Measurements from ENCODE around the gene SP2.

The SP2 gene

GRCh38 chr17:47879028-47879585 lies 16.9 kb upstream of the SP2 start:
- Mint-ChIP-seq H3K27me3 (peaks cover 71% of the 10 kb centered on the region), H3K36me3 (no peaks in the 10 kb centered on the region), H3K4me3 (no peak overlapping the region), H3K9me3 (no peaks in the 10 kb centered on the region), H3K27ac (no peak overlapping the region), H3K4me1 (peaks cover 2% of the 10 kb centered on the region)
- no peak for ATAC-seq

GRCh38 chr17:47879776-47880454 lies 16.1 kb upstream of the SP2 start:
- no peak for ATAC-seq
- H3K36me3 Mint-ChIP-seq, result no peaks in the 10 kb centered on the region
- no peaks in the 10 kb centered on the region for H3K4me1 Mint-ChIP-seq
- H3K4me3 Mint-ChIP-seq, result no peak overlapping the region
- no peak overlapping the region for H3K27ac Mint-ChIP-seq
- H3K9me3 Mint-ChIP-seq, result no peaks in the 10 kb centered on the region
- H3K27me3 Mint-ChIP-seq, result peaks cover 67% of the 10 kb centered on the region

GRCh38 chr17:47882247-47882646 lies 13.8 kb upstream of the SP2 start:
- Mint-ChIP-seq H3K9me3 (no peaks in the 10 kb centered on the region), H3K27ac (no peak overlapping the region), H3K4me3 (no peak overlapping the region), H3K36me3 (no peaks in the 10 kb centered on the region), H3K27me3 (peaks cover 53% of the 10 kb centered on the region), H3K4me1 (no peaks in the 10 kb centered on the region)
- no peak for ATAC-seq

DNA sequence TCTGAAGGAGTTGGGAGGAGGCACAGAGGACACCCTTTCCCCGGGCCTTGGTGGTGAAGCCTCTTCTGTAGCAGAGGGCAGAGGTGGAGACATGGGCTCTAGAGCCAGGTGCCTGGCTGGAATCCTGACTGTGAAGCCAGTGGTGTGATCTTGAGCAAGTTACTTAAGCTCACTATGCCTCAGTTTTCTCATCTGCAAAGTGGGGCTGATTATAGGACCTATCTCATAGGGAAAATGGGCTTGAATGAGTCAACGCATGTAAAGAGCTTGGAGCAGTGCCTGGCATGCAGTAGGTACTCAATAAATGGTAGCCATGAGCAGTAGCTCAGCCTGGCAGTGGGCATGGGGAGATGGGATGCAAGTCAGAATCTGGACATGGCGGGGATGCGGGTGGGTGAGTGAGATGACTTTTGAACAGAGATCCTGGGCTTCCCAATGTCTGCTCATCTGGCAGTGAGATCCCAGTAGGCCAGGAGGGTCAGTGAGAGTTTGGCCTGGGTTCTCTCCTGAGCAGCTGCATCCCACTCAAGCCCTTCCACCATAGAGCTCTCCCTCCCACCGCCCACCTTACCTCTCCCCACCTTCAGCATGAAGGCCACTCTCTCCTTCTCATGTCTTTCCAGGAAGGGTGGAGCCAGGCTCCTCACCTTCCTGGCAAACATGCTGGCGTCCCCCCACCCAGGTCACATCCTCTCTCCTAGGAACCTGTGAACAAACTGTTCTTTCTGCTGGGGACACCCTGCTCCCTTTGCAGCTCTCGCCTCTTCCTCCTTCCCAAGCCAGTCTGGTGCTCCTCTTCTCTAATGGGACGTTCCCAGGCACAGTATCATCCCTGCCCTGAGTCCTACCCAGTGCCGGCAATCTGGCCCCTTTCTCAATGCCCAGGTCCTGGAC lies 13.1 kb upstream of the SP2 start:
- peaks cover 46% of the 10 kb centered on the region for H3K27me3 Mint-ChIP-seq
- no peak for ATAC-seq
- no peaks in the 10 kb centered on the region for H3K4me1 Mint-ChIP-seq
- no peaks in the 10 kb centered on the region for H3K36me3 Mint-ChIP-seq
- H3K27ac Mint-ChIP-seq, result no peak overlapping the region
- no peak overlapping the region for H3K4me3 Mint-ChIP-seq
- no peaks in the 10 kb centered on the region for H3K9me3 Mint-ChIP-seq

- Mint-ChIP-seq H3K4me3 (no peak overlapping the region), H3K9me3 (no peaks in the 10 kb centered on the region), H3K4me1 (no peaks in the 10 kb centered on the region), H3K36me3 (no peaks in the 10 kb centered on the region), H3K27me3 (peaks cover 37% of the 10 kb centered on the region), H3K27ac (no peak overlapping the region)
- no peak for ATAC-seq
Measured at GRCh38 chr17:47883589-47884426, 12.2 kb upstream of the SP2 start.

DNA sequence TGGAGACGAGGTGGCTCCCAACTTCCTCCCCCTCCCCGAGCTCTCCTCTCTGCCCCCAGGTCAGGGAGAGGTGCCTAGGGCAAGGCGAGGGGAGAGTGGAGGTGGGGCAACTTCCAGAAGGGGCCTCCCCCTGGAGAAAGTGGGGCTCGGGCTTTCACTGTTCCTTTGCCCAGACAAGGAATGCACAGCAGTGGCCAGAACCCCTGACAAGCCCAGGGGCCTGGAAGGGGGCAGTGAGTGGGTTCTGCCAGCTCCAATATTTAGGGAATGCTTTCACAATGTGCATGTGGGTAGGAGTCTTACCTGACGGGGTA lies 11.7 kb upstream of the SP2 start:
- no peak overlapping the region for H3K27ac Mint-ChIP-seq
- no peaks in the 10 kb centered on the region for H3K36me3 Mint-ChIP-seq
- H3K27me3 Mint-ChIP-seq, result peaks cover 31% of the 10 kb centered on the region
- H3K9me3 Mint-ChIP-seq, result no peaks in the 10 kb centered on the region
- ATAC-seq, result no peak
- H3K4me3 Mint-ChIP-seq, result no peak overlapping the region
- H3K4me1 Mint-ChIP-seq, result no peaks in the 10 kb centered on the region

DNA sequence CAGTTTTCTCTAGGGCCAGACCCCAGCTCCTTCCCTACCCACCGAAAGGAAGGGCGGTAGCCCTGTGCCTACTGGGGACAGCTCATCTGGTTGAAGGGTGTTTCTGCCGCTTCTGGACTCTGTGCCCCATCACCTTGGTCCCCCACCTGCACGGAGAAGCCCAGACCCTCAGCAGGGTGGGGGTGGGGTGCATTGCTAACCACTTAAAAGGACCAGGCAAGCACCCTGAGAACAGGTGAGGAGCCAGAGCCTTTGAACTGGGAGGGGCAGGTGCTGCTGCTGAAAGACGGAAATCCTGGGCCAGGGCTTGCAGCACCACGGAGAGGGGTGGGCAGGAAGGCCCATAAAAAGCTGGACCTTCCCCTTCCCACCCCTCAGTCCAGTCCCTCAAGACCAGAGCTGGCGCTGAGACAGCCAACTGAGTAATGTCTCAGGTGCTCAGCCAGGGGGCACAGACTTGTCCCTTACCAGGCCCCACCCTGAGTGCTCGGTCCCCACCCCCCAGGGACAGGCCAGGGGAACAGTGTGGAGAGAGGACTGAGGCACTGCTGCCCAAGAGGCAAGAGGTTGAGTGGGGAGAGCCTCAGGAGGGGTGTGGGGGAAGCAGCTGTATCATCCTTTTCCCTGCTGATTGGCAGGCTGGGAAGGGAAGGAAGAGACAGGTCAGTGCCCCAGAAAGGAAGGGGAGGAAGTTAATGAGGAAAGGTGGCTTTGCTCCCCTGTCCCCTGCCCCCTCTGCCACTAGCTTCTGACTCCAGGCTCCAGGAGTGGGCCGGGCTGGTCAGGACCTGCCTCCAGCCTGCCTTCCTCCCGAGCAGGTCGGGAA lies 10.9 kb upstream of the SP2 start:
- Mint-ChIP-seq H3K4me1 (peaks cover 4% of the 10 kb centered on the region), H3K4me3 (no peak overlapping the region), H3K27ac (no peak overlapping the region), H3K9me3 (no peaks in the 10 kb centered on the region), H3K36me3 (no peaks in the 10 kb centered on the region), H3K27me3 (peaks cover 27% of the 10 kb centered on the region)
- ATAC-seq, result no peak

GRCh38 chr17:47888293-47888692 lies 7.7 kb upstream of the SP2 start:
- no peaks in the 10 kb centered on the region for H3K9me3 Mint-ChIP-seq
- no peak overlapping the region for H3K27ac Mint-ChIP-seq
- H3K4me1 Mint-ChIP-seq, result peaks cover 16% of the 10 kb centered on the region
- no peak for ATAC-seq
- H3K4me3 Mint-ChIP-seq, result no peak overlapping the region
- H3K36me3 Mint-ChIP-seq, result no peaks in the 10 kb centered on the region
- H3K27me3 Mint-ChIP-seq, result peaks cover 12% of the 10 kb centered on the region

GRCh38 chr17:47889734-47890529 lies 6.1 kb upstream of the SP2 start:
- Mint-ChIP-seq H3K9me3 (no peaks in the 10 kb centered on the region), H3K4me1 (peaks cover 30% of the 10 kb centered on the region), H3K27ac (peak overlapping the region; percentile 29), H3K4me3 (no peak overlapping the region), H3K36me3 (no peaks in the 10 kb centered on the region), H3K27me3 (no peaks in the 10 kb centered on the region)
- peak; percentile 94 for ATAC-seq

DNA sequence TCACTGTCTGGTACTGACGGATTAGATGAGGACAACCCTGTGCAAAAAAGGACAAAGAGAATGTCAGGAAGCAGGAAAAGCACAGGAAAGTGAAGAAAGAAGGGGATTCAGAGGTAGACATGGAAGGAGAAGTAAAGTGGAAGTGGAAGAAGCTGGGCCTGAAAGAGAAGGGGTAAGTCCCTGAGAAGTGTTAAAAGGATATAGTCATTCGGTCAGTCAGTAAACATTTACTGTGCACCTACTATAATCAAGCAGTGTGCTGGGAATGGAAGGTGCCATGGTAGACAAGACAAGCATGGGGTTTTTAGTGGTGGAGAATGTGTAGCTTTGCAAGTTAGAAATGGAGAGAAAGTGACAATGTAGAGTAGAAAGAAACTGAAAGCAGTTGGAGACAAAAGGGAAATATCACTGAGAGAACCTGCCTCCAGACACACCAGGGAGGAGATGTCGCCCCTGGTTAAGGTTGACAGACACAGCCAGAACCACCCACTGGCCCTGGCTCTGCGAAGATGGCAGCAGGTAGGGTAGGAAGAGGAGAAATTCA lies 4.4 kb upstream of the SP2 start:
- no peak for ATAC-seq
- H3K36me3 Mint-ChIP-seq, result no peaks in the 10 kb centered on the region
- peak overlapping the region; percentile 19 for H3K27ac Mint-ChIP-seq
- no peaks in the 10 kb centered on the region for H3K27me3 Mint-ChIP-seq
- H3K9me3 Mint-ChIP-seq, result no peaks in the 10 kb centered on the region
- H3K4me1 Mint-ChIP-seq, result peaks cover 31% of the 10 kb centered on the region
- H3K4me3 Mint-ChIP-seq, result no peak overlapping the region

DNA sequence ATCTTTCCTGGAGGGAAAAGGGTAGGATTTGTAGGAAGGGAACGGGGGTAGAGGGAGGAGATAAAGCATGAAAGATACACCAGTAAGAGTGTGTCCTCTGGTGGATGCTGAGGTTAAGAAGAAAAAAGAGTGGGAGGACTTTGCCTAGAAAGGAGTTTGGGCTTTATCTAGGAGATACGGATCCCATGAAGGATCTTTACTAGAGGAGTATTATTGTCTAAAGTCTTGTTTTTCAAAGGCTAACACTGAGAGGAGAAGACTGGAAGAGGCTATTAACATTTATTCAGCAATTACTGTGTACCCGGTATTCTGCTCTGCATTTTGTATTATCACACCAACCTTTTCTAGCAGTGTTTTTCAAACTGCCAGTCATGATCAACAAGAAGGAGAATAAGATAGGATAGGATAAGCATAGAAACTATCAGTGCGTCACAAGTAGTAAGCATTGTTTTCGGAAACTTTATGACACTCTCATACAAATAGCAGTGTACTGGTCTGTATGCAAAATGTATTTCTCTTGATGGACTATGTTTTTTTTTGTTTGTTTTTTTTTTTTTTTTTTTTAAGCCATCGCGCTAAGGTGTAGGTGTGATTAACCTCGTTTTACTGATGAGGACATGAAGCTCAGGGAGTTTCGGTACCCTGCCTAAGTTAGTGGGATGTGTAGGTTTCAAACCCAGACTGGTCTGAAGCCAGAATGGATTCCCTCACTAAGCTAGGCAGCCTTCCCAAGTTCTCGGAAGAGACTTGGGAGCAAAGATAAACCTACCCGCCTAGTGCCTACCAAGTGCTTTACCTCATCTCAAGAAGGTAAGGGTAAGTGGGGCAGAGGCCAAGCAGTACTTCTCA lies 1.3 kb upstream of the SP2 start:
- Mint-ChIP-seq H3K36me3 (peaks cover 5% of the 10 kb centered on the region), H3K27me3 (no peaks in the 10 kb centered on the region), H3K4me1 (peaks cover 55% of the 10 kb centered on the region), H3K27ac (peak overlapping the region; percentile 92), H3K4me3 (peak overlapping the region; percentile 92), H3K9me3 (no peaks in the 10 kb centered on the region)
- no peak for ATAC-seq

DNA sequence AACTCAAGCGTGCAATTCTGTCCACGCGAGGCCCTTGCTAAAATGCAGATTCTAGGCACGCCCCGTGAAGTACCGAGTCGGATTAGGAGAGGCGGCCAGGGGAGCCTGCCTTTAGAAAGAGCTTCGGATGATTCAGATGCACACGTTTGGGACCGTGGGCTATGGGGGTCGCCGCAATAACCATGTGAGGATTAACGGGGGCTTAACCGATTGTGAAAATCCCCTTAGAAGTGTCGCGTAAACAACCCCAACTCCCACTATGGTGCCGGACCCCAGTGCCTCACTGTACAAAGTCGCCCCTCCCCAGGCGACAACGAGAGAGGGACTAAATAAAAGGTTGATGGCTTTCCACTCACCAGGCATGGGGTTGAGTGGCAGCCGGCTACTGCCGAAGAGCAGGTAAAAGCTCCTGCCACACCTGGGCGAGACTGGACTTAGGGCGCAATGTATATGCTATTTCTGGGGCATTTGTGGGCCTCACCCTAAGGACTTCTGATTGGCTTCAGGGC lies 635 bp upstream of the SP2 start:
- H3K36me3 Mint-ChIP-seq, result peaks cover 5% of the 10 kb centered on the region
- no peak for ATAC-seq
- peak overlapping the region; percentile 92 for H3K27ac Mint-ChIP-seq
- peak overlapping the region; percentile 92 for H3K4me3 Mint-ChIP-seq
- no peaks in the 10 kb centered on the region for H3K27me3 Mint-ChIP-seq
- H3K4me1 Mint-ChIP-seq, result peaks cover 48% of the 10 kb centered on the region
- H3K9me3 Mint-ChIP-seq, result no peaks in the 10 kb centered on the region
